Left lobe of liver (tissue), 2 donors: ENCODE results near the gene ARL8B. TPM values are rescaled to one million over a fixed set of nuclear protein-coding genes. Genes with fewer than 3 reads are reported as not detected.
A peak's percentile ranks its signal among the peaks of the same experiment; 100 is the strongest.

ENCODE experiments used
- ATAC-seq: fragments of 200-7000 bp; cut with Tn5 transposase; one replicate; pipeline ENCODE4 v1.9.1; 2020; ENCODE audit warnings: mild to moderate bottlenecking, moderate library complexity
- DNase-seq: peaks from one replicate; pipeline ENCODE4 v3.0.0-alpha.2; 2020; ENCODE audit warnings: low spot score
- total RNA-seq: library from RNA; stranded (reverse); gene quantifications from one replicate; pipeline ENCODE4 v1.2.1, GENCODE V29; 2021
- donor health status: DM: no; HTN: no; CAD: no; lungs with moderate emphysema.
- donor health status: DM: no; HTN: yes; CAD: no.

Gene ARL8B
- total RNA-seq, 1 donor from 2014 or later: 22.2 TPM

DNA sequence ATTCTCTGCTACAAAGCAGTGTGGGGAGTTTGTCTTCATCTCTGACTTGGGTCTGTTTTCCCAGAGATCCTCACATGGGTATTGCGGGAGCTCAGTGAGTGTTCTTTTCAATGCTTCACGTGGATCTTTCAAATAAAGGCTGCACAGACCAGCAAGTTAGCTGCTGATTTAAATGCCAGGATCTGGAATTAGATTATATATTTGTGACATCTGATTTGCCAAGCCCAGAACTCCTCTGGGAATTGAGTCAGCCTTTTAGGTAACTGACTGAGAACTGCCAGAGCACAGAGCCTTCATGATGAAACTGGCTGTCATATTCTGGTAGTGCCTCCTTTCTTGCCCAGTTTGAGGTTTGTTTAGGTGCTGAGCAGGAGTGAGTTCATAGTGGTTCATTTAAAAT is 80.1 kb downstream of the ARL8B start:
- DNase-seq (no peak), ATAC-seq (no peak)

DNA sequence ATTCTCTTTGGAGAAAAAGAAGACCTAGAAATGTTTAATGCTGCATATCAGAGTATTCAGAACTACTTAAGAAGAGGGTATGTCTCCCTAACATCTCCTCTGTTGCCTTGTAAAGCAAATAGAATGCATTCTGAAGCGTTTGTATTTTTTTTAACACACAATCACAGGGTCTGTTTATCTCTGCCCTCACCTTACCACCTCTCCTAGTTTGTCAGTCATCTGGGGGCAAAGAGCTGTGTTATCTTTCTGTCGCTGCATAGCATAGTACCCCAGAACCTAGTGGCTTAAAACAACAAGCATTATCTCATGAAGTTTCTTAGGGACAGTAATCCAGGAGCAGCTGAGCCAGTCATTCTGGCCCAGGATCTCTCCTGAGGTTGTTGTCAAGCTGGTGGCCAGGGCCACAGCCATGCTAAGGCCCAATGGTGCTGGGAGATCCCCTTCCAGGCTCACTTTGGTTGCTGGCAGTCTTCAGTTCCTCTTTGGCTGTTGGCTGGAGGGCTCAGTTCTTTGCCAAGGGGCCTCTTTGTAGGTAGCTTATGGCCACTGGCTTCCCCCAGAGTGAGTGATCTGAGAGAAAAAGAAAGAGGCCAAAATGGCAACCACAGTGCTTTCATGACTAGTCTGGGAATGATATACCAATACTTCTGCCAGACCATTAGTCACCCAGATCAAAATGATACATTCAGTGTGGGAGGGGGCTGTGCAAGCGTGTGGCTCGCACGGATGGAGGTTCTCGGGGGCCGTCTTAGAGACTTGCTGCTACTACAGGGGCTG is 83.3 kb downstream of the ARL8B start:
- ATAC-seq: no peak
- DNase-seq: no peak

DNA sequence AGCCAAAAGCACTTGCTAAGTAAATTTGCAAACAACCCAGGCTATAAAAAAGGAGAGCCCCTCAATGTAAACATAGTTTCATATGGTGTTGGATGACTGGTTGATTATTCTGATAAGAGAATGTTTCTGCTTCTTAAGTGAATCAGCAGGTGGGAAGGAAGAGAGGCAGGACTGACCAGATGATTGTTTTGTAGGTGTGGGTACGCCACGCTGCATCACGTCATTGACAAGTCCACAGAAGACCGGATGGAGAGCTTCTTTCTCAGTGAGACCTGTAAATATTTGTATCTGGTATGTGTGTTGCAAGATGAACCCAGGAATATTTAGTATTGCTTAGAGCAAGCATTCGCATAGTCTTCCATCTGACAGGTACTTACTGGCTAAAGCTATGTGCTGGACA is 88.8 kb downstream of the ARL8B start:
- DNase-seq (no peak), ATAC-seq (no peak)

DNA sequence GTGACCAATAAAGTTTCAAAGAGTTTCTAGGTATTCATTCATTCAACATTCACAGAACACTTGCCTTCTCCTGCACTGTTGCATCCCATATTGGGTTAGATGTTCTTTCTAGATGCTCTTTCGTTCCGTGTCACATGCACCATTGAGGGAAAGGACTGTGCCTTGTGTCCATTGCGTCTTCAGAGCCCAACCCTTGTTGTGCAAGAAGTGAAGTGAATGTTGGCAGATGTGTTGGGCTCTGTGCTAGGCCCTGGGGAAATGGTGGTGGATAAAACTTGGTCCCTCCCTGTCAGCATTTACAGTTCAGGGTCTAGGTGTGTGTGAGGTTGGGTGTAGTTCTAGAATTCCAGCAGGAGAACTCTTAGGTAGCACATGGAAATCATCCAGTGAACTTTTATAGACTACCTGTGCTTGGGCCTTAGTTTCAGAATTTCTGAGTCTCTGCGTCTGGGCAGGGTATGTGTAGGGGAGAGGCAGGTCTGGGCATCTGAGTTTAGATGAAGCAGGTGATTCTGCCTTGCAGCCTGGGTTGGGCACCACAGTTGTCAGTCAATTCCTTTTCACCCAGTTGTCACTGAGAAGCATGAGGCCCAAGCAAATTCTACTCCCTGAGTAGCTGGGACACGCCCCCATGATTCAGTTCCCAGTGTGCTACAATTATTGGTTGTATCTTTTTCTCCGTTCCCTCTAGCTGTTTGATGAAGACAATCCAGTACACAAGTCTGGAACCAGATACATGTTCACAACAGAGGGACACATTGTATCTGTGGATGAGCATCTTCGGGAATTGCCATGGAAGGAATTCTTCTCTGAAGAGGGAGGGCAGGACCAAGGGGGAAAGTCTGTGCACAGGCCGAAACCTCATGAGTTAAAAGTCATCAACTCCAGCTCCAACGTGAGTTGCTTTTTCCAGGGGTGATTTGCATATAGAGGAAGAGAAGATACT is 90.8 kb downstream of the ARL8B start:
- DNase-seq (no peak), ATAC-seq (peak; percentile 19)

DNA sequence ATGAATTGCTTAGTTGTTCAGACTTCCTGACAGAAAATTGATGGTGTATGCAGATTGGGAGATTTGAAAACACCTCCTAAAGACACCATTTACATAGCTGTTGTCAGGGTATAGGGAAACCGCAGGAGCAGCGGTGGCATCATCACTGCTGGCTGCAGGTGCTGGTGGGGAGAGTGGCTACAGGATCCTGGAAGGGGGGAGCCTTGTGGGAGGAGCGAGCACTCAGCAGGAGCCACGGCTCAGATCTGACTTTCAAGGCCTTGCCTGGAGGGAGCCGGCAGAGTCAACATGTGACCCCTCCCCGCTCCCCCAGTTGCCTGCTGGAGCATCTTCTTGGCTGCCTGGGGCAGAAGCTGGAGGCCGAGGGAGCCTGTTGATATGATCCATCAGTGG is 91.5 kb downstream of the ARL8B start:
- DNase-seq: no peak
- no peak for ATAC-seq

DNA sequence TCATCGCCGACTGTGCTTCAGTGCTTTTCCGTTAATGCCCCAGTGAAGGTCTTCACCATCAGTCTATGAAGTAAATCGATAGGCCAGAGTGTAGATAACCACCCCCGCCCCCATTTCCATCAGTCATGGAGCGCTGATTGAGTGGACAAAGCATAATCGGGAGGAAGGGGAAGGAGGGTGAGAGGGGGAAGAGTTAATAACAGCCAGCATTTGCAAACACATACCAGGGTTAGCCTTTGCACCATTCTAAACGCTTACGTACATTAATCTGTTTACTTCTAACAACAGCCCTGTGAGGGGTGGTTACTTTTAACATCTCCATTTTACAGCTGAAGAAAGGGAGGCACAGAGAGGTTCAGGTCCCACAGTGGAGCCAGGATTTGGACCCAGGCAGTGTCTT is 92.3 kb downstream of the ARL8B start:
- DNase-seq (no peak), ATAC-seq (no peak)

DNA sequence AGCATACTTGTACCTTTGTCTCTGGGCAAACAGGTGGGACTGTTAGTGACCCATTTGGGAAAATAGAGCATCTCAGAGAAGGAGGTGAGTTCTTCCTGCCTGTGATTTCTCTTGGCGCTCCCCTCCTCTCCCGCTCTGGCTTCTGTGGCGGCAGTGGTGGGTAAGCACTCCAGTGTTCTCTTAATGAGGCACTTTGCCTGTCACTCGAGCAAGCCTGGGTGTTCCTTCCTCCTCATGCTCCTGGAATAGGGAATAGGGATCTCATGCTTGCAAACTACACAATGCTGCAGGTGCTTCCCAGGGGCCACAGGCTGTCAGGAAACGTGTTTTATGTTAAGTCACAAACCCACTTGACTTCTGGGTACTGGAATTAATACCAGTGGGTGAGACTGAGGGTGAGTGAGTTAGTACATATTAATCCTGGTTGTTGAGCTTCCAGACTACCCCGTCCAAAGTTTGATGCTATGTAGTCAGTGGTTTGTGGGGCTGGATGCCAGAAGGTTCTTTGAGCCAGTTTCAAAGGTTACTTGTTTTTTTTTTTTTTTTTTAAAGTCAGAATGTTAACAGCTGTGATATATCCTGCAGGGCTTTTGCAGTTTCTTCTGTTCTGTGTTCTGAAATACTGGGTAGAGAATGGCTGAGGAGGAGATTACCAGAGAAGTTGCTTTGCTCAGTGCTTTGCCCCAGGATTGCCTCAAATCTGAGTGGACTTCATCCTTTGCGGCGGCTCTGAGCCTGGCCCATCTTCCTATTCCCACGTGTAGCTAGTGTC is 95.9 kb downstream of the ARL8B start:
- ATAC-seq (peak; percentile 86), DNase-seq (peak; percentile 66)

DNA sequence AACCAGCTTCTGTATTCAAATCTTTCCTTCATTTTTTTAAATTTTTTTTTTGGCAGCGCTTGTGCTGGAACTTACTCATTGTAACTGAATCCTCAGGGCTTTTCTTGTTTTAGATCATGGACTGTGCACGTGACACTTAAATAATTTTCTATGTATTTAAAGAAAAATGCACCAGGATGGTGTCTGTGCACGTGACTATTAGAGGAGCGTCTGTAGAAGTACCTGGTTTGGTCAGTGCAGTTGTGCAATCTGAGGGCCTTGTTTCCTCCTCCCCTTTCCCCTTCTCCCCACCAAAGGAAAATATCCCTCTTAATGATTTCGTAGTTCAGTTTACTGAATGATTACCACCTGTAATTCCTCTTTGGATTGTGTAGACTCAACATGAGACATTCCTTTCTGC is 96.7 kb downstream of the ARL8B start:
- DNase-seq: no peak
- no peak for ATAC-seq

DNA sequence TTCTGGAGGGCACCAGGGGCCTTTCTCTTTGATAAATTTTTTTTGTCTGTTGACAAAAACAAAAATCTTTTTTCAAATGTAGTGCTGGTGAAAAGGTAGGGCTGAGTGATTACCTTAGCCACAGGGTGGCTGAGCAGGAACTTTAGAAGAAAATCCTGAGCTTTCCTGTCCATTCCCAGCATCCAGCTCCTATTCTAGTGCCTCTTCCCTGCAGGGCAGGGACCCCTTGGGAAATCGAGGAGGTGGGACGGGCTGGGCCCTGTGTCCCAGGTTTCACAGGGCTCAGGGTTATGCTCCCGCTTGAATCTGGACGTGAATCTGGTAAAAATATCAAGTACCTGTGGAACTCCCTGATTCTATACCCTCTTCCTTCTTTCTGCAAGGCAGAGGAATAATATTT is 97.1 kb downstream of the ARL8B start:
- no peak for ATAC-seq
- DNase-seq: no peak

DNA sequence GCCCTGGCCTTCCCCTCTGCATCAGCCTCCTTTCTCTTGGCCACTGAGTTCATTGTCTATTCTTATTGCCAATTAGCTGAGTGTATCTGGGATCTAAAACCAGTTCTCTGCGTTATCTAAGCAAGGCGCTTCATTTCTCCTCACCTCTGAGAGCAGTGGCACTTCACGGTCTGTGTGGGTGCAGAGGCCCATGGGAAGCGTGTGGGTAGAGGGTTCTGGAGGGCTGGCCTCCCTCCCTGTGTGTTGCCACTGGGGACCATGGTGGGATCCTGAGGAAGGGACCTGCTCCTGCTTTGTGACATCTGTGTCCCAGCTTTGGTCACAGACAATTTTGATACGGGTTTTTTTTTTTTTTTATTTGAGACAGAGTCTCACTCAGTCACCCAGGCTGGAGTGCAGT is 98.1 kb downstream of the ARL8B start:
- DNase-seq (no peak), ATAC-seq (no peak)

DNA sequence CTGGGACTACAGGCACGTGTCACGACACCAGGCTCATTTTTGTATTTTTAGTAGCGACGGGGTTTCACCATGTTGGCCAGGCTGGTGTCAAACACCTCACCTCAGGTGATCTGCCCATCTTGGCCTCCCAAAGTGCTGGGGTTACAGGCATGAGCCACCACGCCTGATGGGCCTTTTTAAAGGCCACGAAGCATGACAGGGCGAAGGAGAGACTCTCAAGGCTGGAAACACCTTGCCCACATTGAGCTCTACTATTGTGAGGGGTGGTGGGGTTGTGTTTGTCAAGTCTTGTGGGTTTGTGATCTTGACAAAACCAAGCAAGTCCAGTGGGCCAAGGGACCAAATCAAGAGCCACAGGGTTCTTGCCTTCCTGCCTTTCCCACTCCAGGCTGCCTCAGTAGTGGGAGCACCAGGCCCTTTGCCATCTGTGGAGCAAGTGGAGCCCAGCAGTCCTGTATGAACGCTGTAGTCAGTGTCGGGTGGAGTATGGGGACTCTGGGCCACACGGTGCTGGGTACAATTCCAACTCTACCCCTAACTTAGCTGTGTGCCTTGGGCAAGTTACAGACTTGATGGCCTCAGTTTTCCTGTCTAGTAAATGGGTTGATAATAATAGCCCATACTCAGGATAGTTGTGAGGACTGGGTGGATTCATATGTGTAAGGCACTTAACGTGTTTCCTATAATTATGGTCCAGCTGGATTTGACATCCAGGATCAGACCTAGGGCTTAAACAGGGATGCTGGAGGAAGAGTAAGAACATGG is 98.8 kb downstream of the ARL8B start:
- no peak for ATAC-seq
- no peak for DNase-seq

DNA sequence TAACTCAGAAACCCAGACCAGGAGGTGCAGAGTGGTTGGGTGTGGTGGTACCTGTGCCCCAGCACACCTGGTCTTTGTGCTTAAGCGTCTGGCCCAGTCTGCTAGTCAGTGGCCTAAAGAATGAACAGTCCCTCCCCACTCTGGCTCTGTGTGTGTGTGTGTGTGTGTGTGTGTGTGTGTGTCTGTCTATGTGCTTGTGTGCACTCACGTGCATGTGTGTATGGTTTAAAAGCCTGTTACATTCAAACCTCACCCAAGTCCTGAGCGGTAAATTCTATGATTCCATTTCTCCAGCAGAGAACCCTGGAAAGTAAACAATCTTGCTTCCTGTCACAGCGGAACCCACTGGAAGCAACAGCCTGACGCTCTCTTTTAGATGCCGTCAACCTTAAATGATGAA is 99.6 kb downstream of the ARL8B start:
- no peak for ATAC-seq

DNA sequence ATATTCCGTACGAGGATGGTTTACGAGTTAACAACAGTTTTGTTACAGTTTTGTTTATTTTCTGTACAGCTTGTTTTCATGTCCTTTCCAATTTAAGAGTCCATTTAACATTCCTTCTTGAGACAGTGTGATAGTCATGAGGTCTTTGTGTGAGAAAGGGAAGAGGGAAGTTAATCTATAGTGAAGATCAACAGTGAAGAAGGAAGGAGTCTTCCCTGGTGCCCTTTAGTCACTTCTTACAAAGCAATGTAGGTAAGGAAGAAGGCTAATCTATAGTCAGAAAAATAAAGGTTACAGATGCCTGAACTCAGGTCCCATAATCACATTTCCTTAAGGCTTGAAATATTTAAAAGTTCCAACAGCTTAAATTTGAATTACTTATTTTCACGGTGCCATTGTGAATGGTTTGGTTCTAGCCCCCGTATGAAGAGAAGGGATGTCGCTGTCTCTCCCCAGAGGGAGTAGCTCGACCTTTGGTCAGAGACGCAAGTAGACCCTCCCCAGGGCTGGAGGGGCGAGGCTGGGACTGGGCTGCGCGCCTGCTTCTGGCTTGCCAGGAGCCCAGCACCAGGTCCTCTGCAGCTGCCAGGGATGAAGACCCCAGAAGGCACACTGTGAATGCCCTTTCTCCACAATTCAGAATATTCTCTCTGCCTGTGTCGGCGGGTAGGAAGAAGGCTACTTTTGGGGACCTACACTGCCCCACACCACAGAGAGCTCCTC is 100.4 kb downstream of the ARL8B start:
- no peak for ATAC-seq
- no peak for DNase-seq

More for the DNA sequence above, 99.6 kb downstream of the ARL8B start:
- no peak for DNase-seq

DNA sequence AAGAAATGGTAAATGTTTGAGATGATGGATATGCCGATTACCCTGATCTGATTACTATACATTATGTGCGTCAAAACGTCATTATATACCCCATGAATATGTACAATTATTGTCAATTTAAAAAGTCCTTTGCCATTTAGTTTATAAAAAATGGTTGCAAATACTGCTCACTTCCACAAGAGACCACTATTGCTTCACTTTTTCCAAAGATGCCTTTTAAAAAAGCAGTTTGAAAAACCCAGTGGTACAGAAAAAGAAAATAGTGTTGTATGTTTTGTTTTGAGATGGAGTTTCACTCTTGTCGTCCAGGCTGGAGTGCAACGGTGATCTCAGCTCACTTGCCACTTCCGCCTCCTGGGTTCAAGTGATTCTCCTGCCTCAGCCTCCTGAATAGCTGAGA is 104.7 kb downstream of the ARL8B start:
- DNase-seq (no peak), ATAC-seq (no peak)

DNA sequence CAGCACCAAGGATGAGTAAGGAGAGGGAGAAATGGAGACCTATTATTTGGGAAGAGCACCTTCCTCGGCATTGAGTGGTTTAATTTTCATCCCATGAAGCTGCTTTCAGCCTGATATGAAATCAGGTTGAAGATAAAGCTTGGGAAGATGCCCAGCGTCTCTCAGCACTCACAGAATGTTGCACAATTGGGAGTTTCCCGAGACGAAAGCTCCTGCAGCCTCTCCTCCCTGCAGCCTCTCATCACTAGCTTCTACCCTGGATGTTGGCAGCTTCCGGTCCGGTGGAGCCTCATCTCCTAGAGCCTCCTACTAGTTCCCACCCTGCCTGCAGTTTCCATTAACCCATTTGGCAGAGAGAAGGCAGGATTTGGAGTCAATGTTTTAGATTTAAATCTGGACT is 105.7 kb downstream of the ARL8B start:
- ATAC-seq: peak; percentile 44

DNA sequence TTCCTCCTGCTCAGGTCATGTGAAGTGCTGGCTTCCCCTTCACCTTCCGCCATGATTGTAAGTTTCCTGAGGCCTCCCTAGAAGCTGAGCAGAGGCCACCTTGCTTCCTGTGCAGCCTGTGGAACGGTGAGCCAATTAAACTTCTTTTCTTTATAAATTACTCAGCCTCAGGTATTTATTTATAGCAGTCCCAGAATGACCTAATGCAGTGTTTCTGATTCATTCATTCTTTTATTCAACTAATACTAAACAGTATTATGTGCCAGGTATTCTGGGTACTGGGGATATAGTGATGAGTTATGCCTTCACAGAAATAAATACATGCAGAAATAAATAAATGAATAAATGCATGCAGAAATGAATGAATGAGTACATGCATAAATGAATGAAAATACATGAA is 107.3 kb downstream of the ARL8B start:
- DNase-seq: no peak
- no peak for ATAC-seq

More for the DNA sequence above, 105.7 kb downstream of the ARL8B start:
- DNase-seq: no peak
